Liver (tissue), 9 donors: Measurements from ENCODE around the gene SV2B. TPM values are rescaled to one million over a fixed set of nuclear protein-coding genes. Genes with fewer than 3 reads are reported as not detected.

Experiments used
- DNase-seq: peaks from one replicate; pipeline ENCODE4 v3.0.0-alpha.2; 2017; ENCODE audit warnings: low spot score
- H3K27ac ChIP-seq, 2 donors: one replicate each; pipeline ENCODE4 v1.7.0; 2013; ENCODE audit warnings: inconsistent platforms in 2 of 2, low read length in 2 of 2, control low read depth in 1 of 2, low read depth in 1 of 2, mild to moderate bottlenecking in 1 of 2
- H3K27me3 ChIP-seq, 4 donors: one replicate each; pipeline versions ENCODE4 v1.6.1 to v1.7.0; 2013; ENCODE audit warnings: low read length in 3 of 4, inconsistent platforms in 1 of 4, mild to moderate bottlenecking in 1 of 4, moderate library complexity in 1 of 4; ENCODE audit not compliant: control insufficient read depth in 4 of 4, insufficient read depth in 4 of 4
- H3K36me3 ChIP-seq, 4 donors: one replicate each; pipeline versions ENCODE4 v1.6.1 to v1.7.0; 2013; ENCODE audit warnings: low read length in 3 of 4, mild to moderate bottlenecking in 3 of 4, low read depth in 1 of 4, moderate library complexity in 1 of 4; ENCODE audit not compliant: control insufficient read depth in 4 of 4, insufficient read depth in 3 of 4
- H3K4me1 ChIP-seq, 4 donors: one replicate each; pipeline versions ENCODE4 v1.6.1 to v1.7.0; 2013; ENCODE audit warnings: low read length in 3 of 4, mild to moderate bottlenecking in 3 of 4, moderate library complexity in 1 of 4; ENCODE audit not compliant: control insufficient read depth in 4 of 4, insufficient read depth in 4 of 4
- H3K4me3 ChIP-seq, 3 donors: one replicate each; pipeline versions ENCODE4 v1.6.1 to v1.7.0; 2013; ENCODE audit warnings: low read length in 3 of 3, control low read depth in 1 of 3, low read depth in 1 of 3, mild to moderate bottlenecking in 1 of 3
- H3K9ac ChIP-seq, 2 donors: one replicate each; pipeline ENCODE4 v1.7.0; 2013; ENCODE audit warnings: low read length in 2 of 2, mild to moderate bottlenecking in 2 of 2, moderate library complexity in 2 of 2, control low read depth in 1 of 2, low read depth in 1 of 2
- H3K9me3 ChIP-seq, 4 donors: one replicate each; pipeline versions ENCODE4 v1.6.1 to v1.7.0; 2013; ENCODE audit warnings: low read length in 3 of 4; ENCODE audit not compliant: control insufficient read depth in 4 of 4
- ATF3 ChIP-seq: IDR thresholded peaks from 2 replicates; pipeline ENCODE4 v1.6.1; 2016; ENCODE audit warnings: antibody characterized with exemption
- CTCF ChIP-seq: fragments of 150-350 bp; IDR thresholded peaks from 2 replicates; pipeline ENCODE4 v1.5.1; 2017; ENCODE audit warnings: improper control_type of control experiment, low read depth, low read length; ENCODE audit not compliant: missing input control
- EGR1 ChIP-seq, 2 donors: IDR thresholded peaks; 2 replicates each; pipeline ENCODE4 v1.6.1; 2016 to 2018; ENCODE audit warnings: antibody characterized with exemption in 2 of 2, low read depth in 2 of 2
- FOXA1 ChIP-seq: IDR thresholded peaks from 2 replicates; pipeline ENCODE4 v1.6.1; 2016; ENCODE audit warnings: antibody characterized with exemption
- FOXA2 ChIP-seq: IDR thresholded peaks from 2 replicates; pipeline ENCODE4 v1.6.1; 2016; ENCODE audit warnings: antibody characterized with exemption
- GABPA ChIP-seq, 2 donors: IDR thresholded peaks in 1 of 2; conservative IDR thresholded peaks in 1 of 2; 2 replicates each; pipeline ENCODE4 v1.6.1; 2016; ENCODE audit warnings: antibody characterized with exemption in 2 of 2, mild to moderate bottlenecking in 1 of 2, moderate library complexity in 1 of 2
- HNF4A ChIP-seq, 2 donors: conservative IDR thresholded peaks; 2 replicates each; pipeline ENCODE4 v1.6.1; 2016; ENCODE audit warnings: antibody characterized with exemption in 2 of 2, mild to moderate bottlenecking in 2 of 2
- HNF4G ChIP-seq: IDR thresholded peaks from 2 replicates; pipeline ENCODE4 v1.6.1; 2016; ENCODE audit warnings: antibody characterized with exemption
- JUND ChIP-seq, 2 donors: IDR thresholded peaks; 2 replicates each; pipeline ENCODE4 v1.6.1; 2016; ENCODE audit warnings: antibody characterized with exemption in 2 of 2
- MAX ChIP-seq: IDR thresholded peaks from 2 replicates; pipeline ENCODE4 v1.6.1; 2016; ENCODE audit warnings: antibody characterized with exemption
- NR2F2 ChIP-seq: IDR thresholded peaks from 2 replicates; pipeline ENCODE4 v1.6.1; 2016; ENCODE audit warnings: antibody characterized with exemption
- RAD21 ChIP-seq, 2 donors: IDR thresholded peaks; 2 replicates each; pipeline ENCODE4 v1.6.1; 2016; ENCODE audit warnings: antibody characterized with exemption in 2 of 2, mild to moderate bottlenecking in 2 of 2
- REST ChIP-seq: IDR thresholded peaks from 2 replicates; pipeline ENCODE4 v1.6.1; 2016; ENCODE audit warnings: antibody characterized with exemption, mild to moderate bottlenecking
- RXRA ChIP-seq, 2 donors: IDR thresholded peaks; 2 replicates each; pipeline ENCODE4 v1.6.1; 2017 to 2018; ENCODE audit warnings: antibody characterized with exemption in 2 of 2, mild to moderate bottlenecking in 1 of 2
- SP1 ChIP-seq: IDR thresholded peaks from 2 replicates; pipeline ENCODE4 v1.6.1; 2018; ENCODE audit warnings: antibody characterized with exemption, mild to moderate bottlenecking
- TAF1 ChIP-seq: conservative IDR thresholded peaks from 2 replicates; pipeline ENCODE4 v1.6.1; 2016; ENCODE audit warnings: antibody characterized with exemption, mild to moderate bottlenecking
- YY1 ChIP-seq: IDR thresholded peaks from 2 replicates; pipeline ENCODE4 v1.6.1; 2016; ENCODE audit warnings: antibody characterized with exemption, mild to moderate bottlenecking
- ZBTB33 ChIP-seq: IDR thresholded peaks from 2 replicates; pipeline ENCODE4 v1.6.1; 2016; ENCODE audit warnings: antibody characterized with exemption
- WGBS: extraction: QIAGEN DNeasy Blood & Tissue Kit; methylation state at CpG from one replicate; pipeline ENCODE4 v1.1.7; 2013; 5-methylcytosine and 5-hydroxymethylcytosine counted together
- polyA plus RNA-seq, 2 donors: library from polyadenylated mRNA; stranded (reverse) in 1 of 2; unstranded in 1 of 2; fragments of 200-250 nt in 1 of 2; fragments of >200 nt in 1 of 2; fragmentation: Nextera tagmentation in 1 of 2; extraction: Ambion mirVana in 1 of 2; gene quantifications; one replicate each; pipeline versions ENCODE4 v1.2.1 to v1.2.3, GENCODE V29; 2013 to 2015
- total RNA-seq, 2 donors: library from RNA; depleted of rRNA; stranded (reverse); fragments of >200 nt; gene quantifications; one replicate each; pipeline ENCODE4 v1.2.3, GENCODE V29; 2014
- donor health status: healthy.
- donor health status: healthy.
- donor health status: healthy.
- donor health status: healthy.
- donor health status: healthy.

SV2B gene
- total and polyA plus RNA-seq, 4 donors = 0.08 to 0.16 (median 0.09) TPM; not detected in 1

GRCh38 chr15:91124132-91124531 is 24.1 kb downstream of the SV2B start:
- TF ChIP-seq EGR1 (IDR thresholded peaks at IDR 0.05; ENCODE audit: low read depth in 2 of 2) (no peak), CTCF (no peak), GABPA (IDR thresholded peaks at IDR 0.05 in 1 of 2, conservative IDR thresholded peaks at IDR 0.05 in 1 of 2) (no peak), REST (no peak), RXRA (IDR thresholded peaks at IDR 0.05) (no peak), ATF3 (no peak), TAF1 (no peak), YY1 (no peak), HNF4A (conservative IDR thresholded peaks at IDR 0.05) (no peak), SP1 (no peak), MAX (no peak), ZBTB33 (no peak), RAD21 (IDR thresholded peaks at IDR 0.05) (no peak), FOXA2 (no peak), JUND (IDR thresholded peaks at IDR 0.05) (no peak), FOXA1 (no peak), NR2F2 (no peak), HNF4G (no peak)
- Histone ChIP-seq H3K9me3 (no peaks in the 10 kb centered on the region), H3K27ac (no peak overlapping the region), H3K9ac (no peak overlapping the region), H3K27me3 (peaks cover 0 to 7% (median 3%) of the 10 kb centered on the region in 4 donors), H3K4me1 (no peaks in the 10 kb centered on the region), H3K4me3 (no peak overlapping the region), H3K36me3 (no peaks in the 10 kb centered on the region)
- DNase-seq = no peak
- 69% methylated on average over 5 of the region's 5 CpGs for WGBS

- H3K9ac ChIP-seq = no peak overlapping the region
- H3K9me3 ChIP-seq = no peaks in the 10 kb centered on the region
- no peak for DNase-seq
- H3K4me1 ChIP-seq = no peaks in the 10 kb centered on the region
- peaks cover 0 to 7% (median 3%) of the 10 kb centered on the region in 4 donors for H3K27me3 ChIP-seq
- no peak overlapping the region for H3K4me3 ChIP-seq
- H3K36me3 ChIP-seq = no peaks in the 10 kb centered on the region
- 84% methylated on average over 7 of the region's 7 CpGs for WGBS
- H3K27ac ChIP-seq = no peak overlapping the region
- no peak for TF ChIP-seq SP1
These were observed 25.1 kb downstream of the SV2B start for GRCh38 chr15:91125162-91125561.
